Nephron progenitor cell (in vitro differentiated cells): ENCODE data around the gene CD6.

Experiments
- DNase-seq: peaks from one replicate; pipeline ENCODE4 v3.0.0; 2021
- H3K27ac Mint-ChIP-seq: 2 replicates; pipeline ENCODE4 v1.8.0; 2021; ENCODE audit warnings: mild to moderate bottlenecking, moderate library complexity, mixed read lengths
- H3K27me3 Mint-ChIP-seq: 2 replicates; pipeline ENCODE4 v1.8.0; 2021; ENCODE audit warnings: mild to moderate bottlenecking, low read depth, mixed read lengths; ENCODE audit not compliant: poor library complexity
- H3K36me3 Mint-ChIP-seq: 2 replicates; pipeline ENCODE4 v1.8.0; 2021; ENCODE audit warnings: low read depth, mixed read lengths
- H3K4me1 Mint-ChIP-seq: 2 replicates; pipeline ENCODE4 v1.8.0; 2021; ENCODE audit warnings: mixed read lengths
- H3K4me3 Mint-ChIP-seq: 2 replicates; pipeline ENCODE4 v1.8.0; 2021; ENCODE audit warnings: mild to moderate bottlenecking, moderate library complexity, mixed read lengths
- H3K9me3 Mint-ChIP-seq: 2 replicates; pipeline ENCODE4 v1.8.0; 2021; ENCODE audit warnings: mild to moderate bottlenecking, moderate library complexity, mixed read lengths
- CTCF ChIP-seq: fragments of 200-600 bp; sonication (generic); IDR thresholded peaks from 2 replicates; pipeline ENCODE4 v1.5.0; 2021; ENCODE audit warnings: antibody characterized with exemption

The CD6 gene

GRCh38 chr11:61028135-61028729 lies 56.8 kb downstream of the CD6 start:
- no peak for DNase-seq
- Mint-ChIP-seq H3K9me3 (no peaks in the 10 kb centered on the region), H3K27ac (no peak overlapping the region), H3K36me3 (no peaks in the 10 kb centered on the region), H3K27me3 (peaks cover 44% of the 10 kb centered on the region), H3K4me1 (peaks cover 38% of the 10 kb centered on the region), H3K4me3 (no peak overlapping the region)
- no peak for TF ChIP-seq CTCF

- Mint-ChIP-seq H3K4me1 (peaks cover 38% of the 10 kb centered on the region), H3K27ac (no peak overlapping the region), H3K4me3 (no peak overlapping the region), H3K9me3 (no peaks in the 10 kb centered on the region), H3K27me3 (peaks cover 20% of the 10 kb centered on the region), H3K36me3 (no peaks in the 10 kb centered on the region)
- no peak for DNase-seq
- no peak for TF ChIP-seq CTCF
These were observed 61.3 kb downstream of the CD6 start for GRCh38 chr11:61032824-61033223.

- Mint-ChIP-seq H3K27ac (no peak overlapping the region), H3K27me3 (peaks cover 16% of the 10 kb centered on the region), H3K36me3 (no peaks in the 10 kb centered on the region), H3K4me3 (no peak overlapping the region), H3K4me1 (peaks cover 33% of the 10 kb centered on the region), H3K9me3 (no peaks in the 10 kb centered on the region)
- DNase-seq, result no peak
- TF ChIP-seq CTCF, result no peak
These were observed 61.9 kb downstream of the CD6 start for GRCh38 chr11:61033417-61033816.

- no peak overlapping the region for H3K27ac Mint-ChIP-seq
- peaks cover 14% of the 10 kb centered on the region for H3K27me3 Mint-ChIP-seq
- no peaks in the 10 kb centered on the region for H3K36me3 Mint-ChIP-seq
- H3K4me3 Mint-ChIP-seq, result no peak overlapping the region
- TF ChIP-seq CTCF, result no peak
- DNase-seq, result no peak
- peaks cover 32% of the 10 kb centered on the region for H3K4me1 Mint-ChIP-seq
- H3K9me3 Mint-ChIP-seq, result no peaks in the 10 kb centered on the region
These were observed 62.6 kb downstream of the CD6 start for GRCh38 chr11:61034111-61034510.

GRCh38 chr11:61034704-61035525 lies 63.4 kb downstream of the CD6 start:
- TF ChIP-seq CTCF, result no peak
- DNase-seq, result no peak
- Mint-ChIP-seq H3K27ac (no peak overlapping the region), H3K4me1 (peaks cover 36% of the 10 kb centered on the region), H3K36me3 (no peaks in the 10 kb centered on the region), H3K9me3 (no peaks in the 10 kb centered on the region), H3K4me3 (no peak overlapping the region), H3K27me3 (peaks cover 14% of the 10 kb centered on the region)

GRCh38 chr11:61035526-61035835 lies 64.0 kb downstream of the CD6 start:
- Mint-ChIP-seq H3K4me1 (peaks cover 41% of the 10 kb centered on the region), H3K27me3 (peaks cover 14% of the 10 kb centered on the region), H3K27ac (no peak overlapping the region), H3K9me3 (no peaks in the 10 kb centered on the region), H3K36me3 (no peaks in the 10 kb centered on the region), H3K4me3 (no peak overlapping the region)
- TF ChIP-seq CTCF, result no peak
- no peak for DNase-seq
